GM13977 (cell line): Measurements from ENCODE around the gene SCAPER.

ENCODE experiments used
- DNase-seq: peaks from one replicate; pipeline ENCODE4 v3.0.0; 2012; ENCODE audit warnings: low spot score
- in situ Hi-C: fragments of 300-500 bp; cut with MboI; formaldehyde crosslinking; loops from one replicate; pipeline ENCODE4 v1.12.0; 2022; ENCODE audit warnings: low sequenced_read_pairs, low pct_unique_long_range_greater_than_20kb, mixed read lengths, inconsistent platforms; ENCODE audit not compliant: unreplicated experiment
- TF ChIP-seq, protein P1 (sequence below): IDR thresholded peaks from 2 replicates; pipeline ENCODE4 v1.5.1; 2012; ENCODE audit warnings: mild to moderate bottlenecking, control low read depth; ENCODE audit not compliant: insufficient read depth; ENCODE audit errors: extremely low read depth, missing control alignments

Gene SCAPER

DNA sequence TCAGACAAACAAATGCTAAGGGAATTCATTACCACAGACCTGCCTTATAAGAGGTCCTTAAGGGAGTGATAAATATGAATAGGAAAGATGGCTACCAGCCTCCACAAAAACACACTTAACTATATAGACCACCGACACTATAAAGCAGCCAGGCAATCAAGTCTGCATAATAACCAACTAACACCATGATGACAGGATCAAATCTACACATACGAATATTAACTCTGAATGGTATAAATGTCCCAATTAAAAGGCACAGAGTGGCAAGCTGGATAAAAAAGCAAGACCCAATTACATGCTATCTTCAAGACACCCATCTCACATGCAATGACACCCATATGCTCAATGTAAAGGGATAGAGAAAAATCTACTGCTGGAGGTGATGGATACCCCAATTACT, 221.1 kb downstream of the SCAPER start:
- TF ChIP-seq, protein P1, sequence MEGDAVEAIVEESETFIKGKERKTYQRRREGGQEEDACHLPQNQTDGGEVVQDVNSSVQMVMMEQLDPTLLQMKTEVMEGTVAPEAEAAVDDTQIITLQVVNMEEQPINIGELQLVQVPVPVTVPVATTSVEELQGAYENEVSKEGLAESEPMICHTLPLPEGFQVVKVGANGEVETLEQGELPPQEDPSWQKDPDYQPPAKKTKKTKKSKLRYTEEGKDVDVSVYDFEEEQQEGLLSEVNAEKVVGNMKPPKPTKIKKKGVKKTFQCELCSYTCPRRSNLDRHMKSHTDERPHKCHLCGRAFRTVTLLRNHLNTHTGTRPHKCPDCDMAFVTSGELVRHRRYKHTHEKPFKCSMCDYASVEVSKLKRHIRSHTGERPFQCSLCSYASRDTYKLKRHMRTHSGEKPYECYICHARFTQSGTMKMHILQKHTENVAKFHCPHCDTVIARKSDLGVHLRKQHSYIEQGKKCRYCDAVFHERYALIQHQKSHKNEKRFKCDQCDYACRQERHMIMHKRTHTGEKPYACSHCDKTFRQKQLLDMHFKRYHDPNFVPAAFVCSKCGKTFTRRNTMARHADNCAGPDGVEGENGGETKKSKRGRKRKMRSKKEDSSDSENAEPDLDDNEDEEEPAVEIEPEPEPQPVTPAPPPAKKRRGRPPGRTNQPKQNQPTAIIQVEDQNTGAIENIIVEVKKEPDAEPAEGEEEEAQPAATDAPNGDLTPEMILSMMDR: no peak
- DNase-seq: no peak
- in situ Hi-C loops: no loop called here

GRCh38 chr15:76682833-76683232, 222.3 kb downstream of the SCAPER start:
- no peak for DNase-seq

GRCh38 chr15:76682259-76682658, 222.9 kb downstream of the SCAPER start:
- no peak for DNase-seq
- TF ChIP-seq, protein P1: no peak
- in situ Hi-C loops: no loop called here

More at GRCh38 chr15:76682833-76683232, 222.3 kb downstream of the SCAPER start:
- in situ Hi-C loops: no loop called here
- TF ChIP-seq, protein P1: no peak

- in situ Hi-C loops: no loop called here
- DNase-seq: no peak
- TF ChIP-seq, protein P1: no peak
Observed at GRCh38 chr15:76678766-76679165, 226.4 kb downstream of the SCAPER start.

DNA sequence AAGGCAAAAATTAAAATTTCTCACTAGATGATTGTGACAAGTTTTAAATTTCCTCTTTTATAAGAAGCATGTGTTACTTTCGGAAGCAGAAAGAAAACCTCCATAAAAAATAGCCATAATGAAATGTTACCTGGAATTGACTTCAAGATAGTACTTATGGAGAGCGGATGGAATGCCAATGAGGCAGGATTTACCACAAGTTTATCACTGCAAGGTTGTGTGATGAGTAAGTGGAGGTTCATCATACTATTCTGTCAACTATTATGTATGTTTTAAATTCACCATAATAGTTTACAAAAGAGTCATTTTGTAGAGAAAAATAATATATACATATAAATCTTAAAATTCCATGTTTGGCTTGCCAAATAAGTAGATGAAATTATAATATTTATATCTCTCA, 230.3 kb downstream of the SCAPER start:
- in situ Hi-C loops: no loop called here
- TF ChIP-seq, protein P1: no peak

DNA sequence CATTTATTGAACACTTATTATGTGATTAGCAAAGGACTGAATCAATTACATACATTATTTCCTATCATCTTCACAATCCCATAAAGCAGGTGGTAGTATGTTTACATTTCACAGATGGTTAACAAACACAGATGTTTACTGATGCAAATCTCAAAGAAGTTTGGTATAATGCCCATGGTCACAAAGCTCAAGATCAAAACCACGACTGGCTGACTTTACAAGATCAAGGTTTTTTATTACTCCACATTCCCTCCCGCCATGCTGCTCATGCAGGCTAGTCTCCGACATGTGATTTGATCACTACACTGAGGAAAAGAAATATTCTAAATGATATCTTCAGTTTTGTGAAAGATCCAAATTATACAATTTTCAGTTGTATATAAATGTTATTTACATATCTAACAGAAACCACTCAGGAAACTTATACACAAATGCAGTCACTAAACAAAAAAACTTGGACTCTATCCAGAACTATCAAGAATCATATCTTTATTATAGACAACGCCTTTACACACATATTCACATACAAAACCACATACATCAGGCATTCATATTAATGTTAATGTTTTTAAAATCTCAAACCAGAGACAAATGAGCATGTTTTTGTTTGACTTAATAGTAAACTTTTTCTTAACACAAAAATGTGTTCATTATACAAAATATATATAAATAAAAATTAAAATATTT, 235.5 kb downstream of the SCAPER start:
- in situ Hi-C loops: no loop called here
- DNase-seq: no peak
- TF ChIP-seq, protein P1: no peak

More for the DNA sequence above, 230.3 kb downstream of the SCAPER start:
- no peak for DNase-seq

GRCh38 chr15:76668900-76669299, 236.2 kb downstream of the SCAPER start:
- no peak for DNase-seq
- TF ChIP-seq, protein P1: no peak

More at GRCh38 chr15:76668900-76669299, 236.2 kb downstream of the SCAPER start:
- in situ Hi-C loops: no loop called here
